Hematopoietic multipotent progenitor cell treated with erythropoietin and hydrocortisone succinate and interleukin-3 and kit ligand, for 6 days (in vitro differentiated cells): ENCODE results near the gene IFNAR1.

Experiments
- DNase-seq: peaks from one replicate; pipeline ENCODE4 v3.0.0-alpha.2; 2015

IFNAR1 gene

GRCh38 chr21:33324291-33325221 is at the start of gene IFNAR1:
IFNAR1 (plus strand) TSS chr21:33324970; CDS start chr21:33325056, 86 bp downstream.
- DNase-seq = peak; percentile 100

GRCh38 chr21:33278721-33279120 is 46.0 kb upstream of the IFNAR1 start:
- DNase-seq = no peak

- DNase-seq = no peak
Measured at GRCh38 chr21:33279330-33279820, 45.4 kb upstream of the IFNAR1 start.

- DNase-seq = peak; percentile 72
Measured at GRCh38 chr21:33281096-33281652, 43.6 kb upstream of the IFNAR1 start.

- DNase-seq = peak; percentile 75
Measured at GRCh38 chr21:33283203-33283602, 41.6 kb upstream of the IFNAR1 start.

GRCh38 chr21:33286076-33286475 is 38.7 kb upstream of the IFNAR1 start:
- DNase-seq = no peak

GRCh38 chr21:33286600-33287456 is 37.9 kb upstream of the IFNAR1 start:
- DNase-seq = no peak

GRCh38 chr21:33289199-33289819 is 35.5 kb upstream of the IFNAR1 start:
- no peak for DNase-seq

- no peak for DNase-seq
Measured at GRCh38 chr21:33290441-33290840, 34.3 kb upstream of the IFNAR1 start.

GRCh38 chr21:33291686-33292085 is 33.1 kb upstream of the IFNAR1 start:
- DNase-seq = no peak

- DNase-seq = no peak
Measured at GRCh38 chr21:33292724-33293123, 32.0 kb upstream of the IFNAR1 start.

GRCh38 chr21:33293136-33293535 is 31.6 kb upstream of the IFNAR1 start:
- DNase-seq = no peak

- DNase-seq = no peak
Measured at GRCh38 chr21:33293811-33294216, 31.0 kb upstream of the IFNAR1 start.

GRCh38 chr21:33296156-33296555 is 28.6 kb upstream of the IFNAR1 start:
- DNase-seq = no peak

- DNase-seq = peak; percentile 53
Measured at GRCh38 chr21:33299181-33299752, 25.5 kb upstream of the IFNAR1 start.

GRCh38 chr21:33300701-33301631 is 23.8 kb upstream of the IFNAR1 start:
- DNase-seq = peak; percentile 88

GRCh38 chr21:33301632-33302002 is 23.2 kb upstream of the IFNAR1 start:
- no peak for DNase-seq

- no peak for DNase-seq
Measured at GRCh38 chr21:33302055-33302454, 22.7 kb upstream of the IFNAR1 start.

- no peak for DNase-seq
Measured at GRCh38 chr21:33302796-33303195, 22.0 kb upstream of the IFNAR1 start.

GRCh38 chr21:33305344-33305671 is 19.5 kb upstream of the IFNAR1 start:
- DNase-seq = no peak

- DNase-seq = no peak
Measured at GRCh38 chr21:33305938-33306337, 18.8 kb upstream of the IFNAR1 start.
